Measurements from ENCODE around the gene KLF16. TPM values are rescaled to one million over a fixed set of nuclear protein-coding genes. Genes with fewer than 3 reads are reported as not detected.

Gene KLF16
- total RNA-seq, 2 experiments from 2014 or later: 41.5 to 45.7 TPM

DNA sequence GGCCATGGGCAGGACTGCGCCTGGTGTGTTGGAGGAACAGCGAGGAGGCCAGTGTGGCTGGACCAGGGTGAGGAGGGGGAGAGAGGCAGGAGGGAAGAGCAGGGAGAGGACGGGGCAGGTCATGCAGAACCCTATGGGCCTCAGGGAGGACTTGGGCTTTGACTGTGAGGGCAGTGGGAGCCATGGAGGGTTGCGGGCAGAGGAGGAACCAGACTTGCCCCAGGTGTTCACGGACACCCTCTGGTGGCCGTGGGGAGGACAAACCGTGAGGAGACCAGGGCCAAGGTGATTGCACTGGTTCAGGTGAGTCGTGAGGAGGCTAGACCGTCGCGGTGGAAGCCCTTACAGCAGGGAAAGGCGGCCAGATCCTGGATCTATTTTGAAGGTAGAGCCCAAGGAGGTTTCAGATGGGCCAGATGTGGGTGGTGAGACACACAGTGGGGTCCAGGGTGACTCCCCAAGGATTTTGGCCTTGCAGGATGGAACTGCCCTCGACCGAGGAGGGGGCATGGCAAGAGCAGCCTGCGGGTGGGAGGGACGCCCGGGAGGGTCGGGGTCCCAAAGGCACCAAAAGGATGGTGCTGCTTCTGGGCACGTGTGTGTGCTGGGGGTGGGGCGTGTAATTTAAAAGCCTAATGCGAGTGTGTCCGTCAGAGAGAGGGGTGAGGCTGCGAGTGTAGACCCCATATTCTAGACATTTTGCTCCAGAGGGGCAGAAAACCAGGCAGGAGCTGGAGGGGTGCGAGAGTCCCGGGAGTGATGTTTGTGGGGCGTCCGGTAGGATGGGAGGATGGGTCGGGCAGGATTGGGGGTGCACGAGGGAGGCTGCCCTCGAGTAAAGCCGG lies 12.3 kb downstream of the KLF16 start:
- POLR2A ChIA-PET: no interaction called here
- CTCF ChIA-PET: interaction anchor here (0.6 to 2.7 kb wide), 3 partner anchors 13 to 46 kb away, joined by 3 to 12 read pairs (median 4); no protein-coding TSS in a partner anchor

DNA sequence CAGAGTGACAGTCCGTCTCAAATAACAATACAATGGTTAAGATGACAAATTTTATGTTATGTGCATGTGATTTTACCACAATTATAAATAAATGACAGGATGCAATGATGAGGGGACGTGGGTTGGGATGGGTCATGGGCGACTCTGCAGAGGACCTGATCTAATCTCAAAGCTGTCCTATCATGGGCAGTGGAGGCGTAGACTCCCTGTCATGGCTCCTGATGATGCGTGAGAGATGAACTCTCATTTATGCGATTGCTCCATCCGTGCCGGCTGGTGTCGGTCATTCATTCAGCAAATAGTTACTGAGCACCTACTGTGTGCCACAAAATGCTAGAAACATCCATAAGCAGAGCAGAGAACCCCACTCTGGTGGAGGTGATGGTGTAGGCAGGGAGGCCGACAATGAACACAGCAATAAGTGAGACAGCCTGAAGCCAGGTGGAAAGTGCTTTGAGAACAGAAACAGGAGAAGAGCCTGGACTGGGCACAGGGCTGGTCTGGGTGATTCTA lies 13.4 kb downstream of the KLF16 start:
- ChIA-PET POLR2A (no interaction called here), CTCF (interaction anchor here (1.2 to 1.7 kb wide), 2 partner anchors 11 to 34 kb away, joined by 3 to 9 read pairs; no protein-coding TSS in a partner anchor)

DNA sequence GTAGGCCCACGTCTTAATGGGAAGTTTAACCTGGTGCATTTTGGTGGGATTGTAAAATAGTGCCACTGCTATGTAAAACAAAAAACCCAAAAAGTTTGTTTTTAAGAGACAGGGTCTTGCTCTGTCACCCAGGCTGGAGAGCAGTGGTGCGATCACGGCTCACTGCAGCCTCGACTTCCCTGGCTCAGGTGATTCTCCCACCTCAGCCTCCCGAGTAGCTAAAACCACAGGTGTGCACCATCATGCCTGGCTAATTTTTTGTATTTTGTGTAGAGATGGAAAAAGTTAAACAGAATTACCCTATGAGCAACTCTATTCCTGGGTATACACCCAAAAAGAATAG lies 14.3 kb downstream of the KLF16 start:
- ChIA-PET POLR2A (no interaction called here), CTCF (interaction anchor here (0.6 to 1.7 kb wide), 5 partner anchors 8 to 35 kb away, joined by 3 to 9 read pairs (median 4); no protein-coding TSS in a partner anchor)

DNA sequence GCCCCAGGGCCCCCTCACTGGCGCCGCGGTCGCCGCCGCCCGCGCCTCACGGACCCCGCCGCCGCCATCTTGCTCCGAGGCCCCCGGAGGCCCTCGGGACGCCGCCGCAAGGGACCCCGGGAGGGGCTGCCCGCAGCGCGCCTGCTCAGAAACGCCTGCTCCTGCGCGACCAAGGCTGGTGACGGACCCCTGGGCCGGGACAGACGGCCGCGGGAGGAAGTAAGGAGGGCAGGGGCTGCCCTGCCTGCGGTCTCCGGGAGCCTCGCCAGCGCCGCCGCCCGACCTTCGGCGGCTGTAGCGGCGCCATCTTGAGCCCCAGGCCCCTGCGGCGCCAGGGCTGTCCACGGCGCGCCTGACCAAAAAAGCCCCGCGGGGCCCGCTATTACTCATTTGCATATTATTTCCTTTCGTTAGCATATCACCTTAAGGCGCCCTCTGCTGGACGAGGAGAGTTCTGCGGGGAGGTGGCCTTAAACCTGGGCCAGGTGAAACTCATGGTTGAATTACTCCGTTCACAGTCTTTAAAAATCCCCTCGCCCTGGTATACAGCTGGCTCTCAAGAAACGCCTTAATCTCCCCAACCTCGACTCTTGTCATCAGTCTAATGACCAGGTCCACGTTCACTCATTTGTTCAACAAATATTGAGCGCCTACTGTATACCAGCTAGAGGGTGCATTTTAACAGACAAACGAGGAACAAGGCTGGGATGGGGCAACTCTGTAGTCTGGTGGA lies 14.8 kb downstream of the KLF16 start, which contains the start of gene REXO1:
Gene REXO1 (minus strand): TSS at position 85 of the 733 bp plus-strand sequence. CDS start 125 bp downstream, outside the sequence.
- POLR2A ChIA-PET: no interaction called here
- CTCF ChIA-PET: interaction anchor here (0.6 to 1.7 kb wide), 4 partner anchors 9 to 34 kb away, joined by 3 to 9 read pairs (median 6); no protein-coding TSS in a partner anchor

DNA sequence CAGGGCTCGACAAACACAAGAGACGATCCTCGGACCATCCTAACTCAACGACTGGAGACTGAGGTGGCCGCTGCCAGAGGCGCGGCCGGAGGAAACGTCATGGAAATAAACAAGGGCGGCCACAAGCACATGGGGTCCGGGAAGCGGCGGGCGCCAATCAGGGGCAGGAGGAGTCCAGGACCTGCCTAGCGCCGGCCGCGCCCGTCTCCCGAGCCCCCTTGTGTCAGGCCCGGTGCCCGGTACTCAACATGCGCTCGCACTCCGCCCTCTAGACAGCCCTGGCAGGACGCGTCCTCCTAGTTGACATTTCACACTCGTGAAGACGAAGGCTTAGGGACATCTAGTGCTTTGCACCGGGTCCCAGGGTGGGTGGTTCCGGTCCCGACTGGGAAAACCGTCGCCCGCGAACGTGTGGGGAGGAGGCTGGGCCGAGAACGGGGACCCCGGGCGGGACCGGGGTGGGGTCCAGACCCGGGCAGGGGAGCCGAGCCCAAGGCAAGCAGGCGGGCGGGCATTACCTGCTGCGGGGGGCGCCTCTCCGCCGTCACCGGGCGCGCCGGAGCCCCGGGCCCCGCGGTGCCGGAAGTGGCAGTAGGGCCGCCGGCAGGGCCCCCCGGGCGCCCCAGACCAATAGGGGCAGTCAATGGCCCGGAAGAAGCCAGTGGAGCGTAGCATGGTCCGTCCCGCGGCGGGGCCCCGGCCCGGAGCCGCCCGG lies 15.5 kb downstream of the KLF16 start:
- CTCF ChIA-PET: interaction anchor here (1.5 to 1.9 kb wide), 2 partner anchors 10 to 22 kb away, joined by 6 to 21 read pairs; no protein-coding TSS in a partner anchor
- POLR2A ChIA-PET: interaction anchor here (0.6 kb wide), 1 partner anchor 369 kb away, joined by 4 read pairs; the partner anchor contains the start of gene C19orf25

DNA sequence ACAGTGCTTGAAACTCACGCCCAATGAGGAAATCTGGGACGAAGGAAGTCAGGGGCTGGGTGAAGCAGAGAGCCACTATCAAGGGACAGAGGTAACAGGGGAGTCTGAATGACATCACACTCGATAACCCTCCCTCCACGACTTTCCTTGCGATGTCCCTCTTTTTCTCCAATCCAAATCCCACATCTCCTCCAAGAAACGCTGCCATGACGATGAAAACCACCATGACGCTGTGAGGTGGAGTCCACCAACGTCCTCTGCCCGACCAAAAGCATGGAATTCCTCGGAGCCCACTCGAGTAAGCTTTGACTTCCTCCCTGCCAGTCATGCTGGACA lies 16.1 kb downstream of the KLF16 start:
- CTCF ChIA-PET: interaction anchor here (1.5 to 1.9 kb wide), 2 partner anchors 10 to 21 kb away, joined by 6 to 21 read pairs; no protein-coding TSS in a partner anchor

DNA sequence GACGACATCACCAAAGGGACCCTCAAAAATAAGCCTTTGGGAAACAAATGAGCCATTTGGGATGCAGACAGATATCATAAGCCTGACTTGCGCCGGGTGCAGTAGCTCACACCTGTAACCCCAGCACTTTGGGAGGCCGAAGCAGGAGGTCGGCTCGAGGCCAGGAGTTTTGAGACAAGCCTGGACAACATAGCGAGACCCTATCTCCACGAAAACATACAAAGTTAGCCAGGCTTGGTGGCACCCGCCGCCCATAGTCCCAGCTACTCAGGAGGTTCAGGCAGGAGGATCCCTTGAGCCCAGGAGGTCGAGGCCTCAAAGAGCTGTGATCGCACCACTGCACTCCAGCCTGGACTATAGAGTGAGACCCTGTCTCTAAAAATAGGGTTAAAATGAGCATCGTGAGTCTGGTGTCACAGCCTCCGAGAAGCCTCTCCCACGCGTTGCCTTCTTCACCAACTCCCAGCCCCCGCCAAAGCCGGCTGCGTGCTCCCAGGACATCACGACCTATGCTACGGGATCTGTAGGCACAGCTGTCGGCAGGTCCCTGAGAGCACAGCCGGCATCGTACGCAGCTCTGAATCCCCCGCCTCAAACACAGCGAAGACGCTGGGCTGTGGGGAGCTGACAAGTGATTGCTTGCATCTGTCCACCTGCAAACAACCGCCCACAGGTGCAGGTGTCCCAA lies 16.7 kb downstream of the KLF16 start:
- ChIA-PET POLR2A (interaction anchor here (0.6 kb wide), 1 partner anchor 368 kb away, joined by 4 read pairs; the partner anchor contains the start of gene C19orf25), CTCF (interaction anchor here (1.5 to 1.9 kb wide), 2 partner anchors 9 to 21 kb away, joined by 6 to 21 read pairs; no protein-coding TSS in a partner anchor)

More for the DNA sequence above, 16.1 kb downstream of the KLF16 start:
- POLR2A ChIA-PET: interaction anchor here (0.6 kb wide), 1 partner anchor 368 kb away, joined by 4 read pairs; the partner anchor contains the start of gene C19orf25

DNA sequence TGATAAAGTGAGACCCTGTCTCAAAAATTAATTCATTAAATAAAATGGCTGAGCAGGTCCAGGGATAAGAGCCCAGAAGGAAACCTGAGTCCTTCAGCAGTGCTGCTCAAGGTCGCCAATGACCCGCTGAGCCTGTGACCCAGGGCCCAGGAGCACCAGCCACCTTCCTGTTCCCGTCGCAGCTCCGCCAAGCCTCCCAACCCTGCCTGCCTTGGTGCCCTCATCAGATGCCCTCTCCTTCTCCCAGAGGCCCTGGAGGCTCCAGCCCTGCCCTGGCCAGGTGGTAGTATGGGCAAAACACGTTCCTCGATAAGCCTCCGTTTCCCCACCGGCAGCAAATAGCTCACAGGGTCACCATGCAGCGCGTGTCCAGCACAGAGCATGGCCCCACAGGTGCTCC lies 17.7 kb downstream of the KLF16 start:
- CTCF ChIA-PET: interaction anchor here (0.6 to 1.9 kb wide), 2 partner anchors 8 to 393 kb away, joined by 4 to 21 read pairs; no protein-coding TSS in a partner anchor
- POLR2A ChIA-PET: interaction anchor here (1.0 kb wide), 1 partner anchor 12 kb away, joined by 4 read pairs; no protein-coding TSS in a partner anchor

DNA sequence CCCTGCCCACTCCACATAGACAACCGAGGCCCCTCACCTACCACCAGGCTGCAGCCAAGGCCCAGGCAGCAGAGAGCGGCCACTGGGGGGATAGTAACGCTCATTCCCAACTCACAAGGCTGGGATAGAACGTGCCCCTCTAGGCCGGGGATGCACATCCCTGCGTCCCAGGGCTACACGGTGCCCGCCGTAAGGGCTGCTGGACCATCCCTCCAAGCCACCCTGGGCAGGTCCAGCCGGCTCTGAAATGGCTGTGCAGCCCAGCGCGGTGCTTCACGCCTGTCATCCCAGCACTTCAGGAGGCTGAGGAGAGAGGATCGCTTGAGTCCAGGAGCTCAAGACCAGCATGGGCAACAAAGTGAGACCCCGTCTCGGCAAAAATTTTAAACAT lies 18.3 kb downstream of the KLF16 start:
- CTCF ChIA-PET: no interaction called here

DNA sequence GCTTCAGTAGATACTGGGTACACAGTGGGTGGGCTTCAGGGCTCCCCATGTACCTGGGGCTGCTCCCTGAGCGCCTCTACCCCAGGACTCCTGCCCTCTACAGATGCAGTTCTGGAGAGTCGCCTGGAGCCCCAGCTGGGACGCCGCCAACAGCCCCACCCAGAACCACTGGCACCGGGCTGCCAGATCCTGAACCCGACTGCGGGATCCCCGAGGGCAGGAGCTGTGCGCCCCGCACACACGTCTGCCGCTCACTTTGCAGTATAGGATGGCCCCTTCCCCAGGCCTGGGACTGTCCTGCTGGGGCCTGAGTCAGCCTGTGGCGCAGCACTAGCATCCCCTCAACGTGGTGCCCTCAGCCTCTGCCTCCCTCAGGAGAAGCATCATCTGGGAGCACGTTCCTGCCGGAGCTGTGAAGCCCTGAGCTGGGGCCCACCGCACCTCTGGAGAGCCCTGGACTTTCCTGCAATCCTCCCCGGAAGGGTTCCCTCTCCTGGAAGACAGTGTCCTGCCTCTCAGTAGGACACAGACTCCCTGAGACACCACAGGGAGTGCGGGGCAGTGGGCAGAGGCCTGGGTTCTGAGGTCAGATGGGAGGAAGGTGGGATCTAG lies 18.8 kb downstream of the KLF16 start:
- POLR2A ChIA-PET: interaction anchor here (0.9 kb wide), 1 partner anchor 30 kb away, joined by 3 read pairs; no protein-coding TSS in a partner anchor
- CTCF ChIA-PET: no interaction called here

More for the DNA sequence above, 18.3 kb downstream of the KLF16 start:
- POLR2A ChIA-PET: interaction anchor here (0.9 to 1.0 kb wide), 2 partner anchors 12 to 30 kb away, joined by 3 to 4 read pairs; no protein-coding TSS in a partner anchor

DNA sequence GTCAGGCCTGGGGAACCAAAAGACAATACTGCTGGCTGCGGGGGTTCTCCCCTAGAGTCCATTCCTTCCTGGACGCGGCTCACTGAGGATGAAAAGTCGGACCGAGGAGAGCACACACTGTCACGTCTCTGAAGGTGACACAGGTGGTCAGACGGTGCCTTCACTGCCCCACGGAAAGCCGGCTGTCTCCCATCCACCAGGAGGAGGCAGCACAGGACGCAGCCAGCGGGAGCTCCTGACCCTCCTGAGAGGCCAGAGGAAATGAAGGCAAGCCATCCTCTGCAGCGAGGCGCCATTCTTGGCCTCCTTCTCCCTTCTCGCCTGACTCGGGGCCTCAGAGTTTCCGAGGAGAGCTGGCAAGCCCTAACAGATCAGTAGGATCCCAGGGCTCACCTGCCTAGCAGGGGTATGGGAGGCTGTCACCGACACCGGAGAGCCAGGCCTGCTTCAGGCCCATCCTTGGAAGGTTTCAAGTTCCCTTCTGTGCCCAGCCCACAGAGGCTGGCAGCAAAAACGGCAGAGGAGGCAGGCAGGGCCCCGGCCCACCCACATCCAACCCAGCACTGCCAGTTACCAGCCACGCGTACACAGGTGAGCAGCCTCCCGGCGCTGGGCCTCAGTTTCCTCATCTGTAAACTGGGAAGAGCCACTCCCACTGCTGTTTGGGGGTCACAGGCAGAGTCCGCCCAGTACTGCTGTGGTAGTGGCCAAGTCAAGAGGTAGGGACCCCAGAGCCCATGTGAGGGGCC lies 19.6 kb downstream of the KLF16 start:
- ChIA-PET POLR2A (no interaction called here), CTCF (no interaction called here)

DNA sequence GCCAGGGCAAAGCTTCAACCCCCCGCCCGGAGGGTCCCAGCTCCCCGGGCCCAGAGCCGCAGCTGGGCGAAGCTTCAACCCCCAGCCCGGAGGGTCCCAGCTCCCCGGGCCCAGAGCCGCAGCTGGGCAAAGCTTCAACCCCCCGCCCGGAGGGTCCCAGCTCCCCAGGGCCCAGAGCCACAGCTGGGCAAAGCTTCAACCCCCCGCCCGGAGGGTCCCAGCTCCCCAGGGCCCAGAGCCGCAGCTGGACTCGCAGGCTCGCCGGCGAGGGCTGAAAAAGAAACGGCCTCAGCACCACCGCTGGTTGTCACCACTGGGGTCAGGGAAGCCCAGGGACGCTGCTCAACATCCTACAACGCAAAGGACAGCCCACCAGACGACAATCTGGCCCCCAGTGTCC lies 20.3 kb downstream of the KLF16 start:
- CTCF ChIA-PET: no interaction called here
- POLR2A ChIA-PET: no interaction called here

DNA sequence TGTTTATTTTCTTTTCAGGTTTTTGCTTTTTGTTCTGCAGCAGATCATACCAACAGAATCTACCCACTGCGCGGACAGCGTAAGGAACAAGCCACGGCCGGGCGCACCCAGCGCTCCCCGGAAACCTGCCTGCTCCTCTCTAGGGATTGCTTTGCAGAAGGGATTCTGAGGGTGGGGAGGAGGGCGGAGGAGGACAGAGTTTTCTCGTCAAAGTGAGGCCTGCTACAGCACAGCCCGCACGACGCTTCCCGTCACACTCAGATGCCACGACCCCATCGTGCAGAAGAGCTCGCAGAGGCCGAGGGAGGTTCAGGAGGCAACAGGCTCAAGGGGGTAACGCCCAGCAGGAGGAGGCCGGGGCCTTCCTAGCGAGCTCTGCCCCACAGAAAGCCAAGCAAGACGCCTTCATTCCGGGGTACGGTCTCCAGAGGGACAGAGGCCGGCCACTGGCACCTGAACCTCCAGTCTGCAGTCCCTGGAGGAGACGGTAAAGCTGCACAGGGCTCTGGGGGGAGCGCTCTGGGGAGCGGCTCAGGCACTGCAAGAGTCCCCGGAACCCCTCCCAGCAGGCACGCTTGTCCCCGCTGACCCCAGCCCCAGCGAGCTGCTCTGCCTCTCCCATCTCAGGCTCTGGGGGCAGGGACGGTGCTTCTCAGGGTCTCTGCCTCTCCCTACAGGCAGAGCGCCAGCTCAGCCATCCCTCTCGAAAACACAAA lies 22.0 kb downstream of the KLF16 start:
- ChIA-PET CTCF (interaction anchor here (0.8 to 0.9 kb wide), 2 partner anchors 15 kb away, joined by 3 to 6 read pairs; no protein-coding TSS in a partner anchor), POLR2A (no interaction called here)

DNA sequence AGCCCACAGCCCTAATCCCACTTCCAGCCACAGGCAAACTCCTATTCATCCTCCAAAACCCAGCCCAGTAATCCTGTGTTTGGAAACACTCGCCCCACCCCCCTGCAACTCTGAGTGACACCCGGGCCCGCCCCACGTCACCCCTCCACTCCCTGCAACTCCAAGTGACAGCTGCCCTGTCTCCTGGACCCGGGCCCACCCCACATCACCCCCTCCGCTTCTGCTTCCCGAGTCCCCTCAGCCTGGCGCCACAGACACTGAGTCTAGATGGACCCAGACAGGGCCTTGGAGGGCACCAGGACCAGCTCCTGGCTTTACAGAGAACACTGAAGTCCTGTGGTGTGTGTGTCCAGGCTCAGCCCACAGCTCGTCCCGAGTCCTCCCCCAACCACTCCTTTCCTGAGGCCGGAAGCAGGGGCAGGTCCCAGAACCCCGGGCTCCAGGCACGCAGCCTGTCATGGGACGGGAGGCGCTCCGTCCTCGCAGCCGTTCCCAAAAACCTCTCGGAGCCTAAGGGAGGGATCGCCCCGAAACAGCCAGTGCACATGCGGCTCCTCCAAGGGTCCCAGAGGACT lies 22.8 kb downstream of the KLF16 start:
- ChIA-PET POLR2A (no interaction called here), CTCF (interaction anchor here (0.9 kb wide), 1 partner anchor 15 kb away, joined by 6 read pairs; no protein-coding TSS in a partner anchor)

DNA sequence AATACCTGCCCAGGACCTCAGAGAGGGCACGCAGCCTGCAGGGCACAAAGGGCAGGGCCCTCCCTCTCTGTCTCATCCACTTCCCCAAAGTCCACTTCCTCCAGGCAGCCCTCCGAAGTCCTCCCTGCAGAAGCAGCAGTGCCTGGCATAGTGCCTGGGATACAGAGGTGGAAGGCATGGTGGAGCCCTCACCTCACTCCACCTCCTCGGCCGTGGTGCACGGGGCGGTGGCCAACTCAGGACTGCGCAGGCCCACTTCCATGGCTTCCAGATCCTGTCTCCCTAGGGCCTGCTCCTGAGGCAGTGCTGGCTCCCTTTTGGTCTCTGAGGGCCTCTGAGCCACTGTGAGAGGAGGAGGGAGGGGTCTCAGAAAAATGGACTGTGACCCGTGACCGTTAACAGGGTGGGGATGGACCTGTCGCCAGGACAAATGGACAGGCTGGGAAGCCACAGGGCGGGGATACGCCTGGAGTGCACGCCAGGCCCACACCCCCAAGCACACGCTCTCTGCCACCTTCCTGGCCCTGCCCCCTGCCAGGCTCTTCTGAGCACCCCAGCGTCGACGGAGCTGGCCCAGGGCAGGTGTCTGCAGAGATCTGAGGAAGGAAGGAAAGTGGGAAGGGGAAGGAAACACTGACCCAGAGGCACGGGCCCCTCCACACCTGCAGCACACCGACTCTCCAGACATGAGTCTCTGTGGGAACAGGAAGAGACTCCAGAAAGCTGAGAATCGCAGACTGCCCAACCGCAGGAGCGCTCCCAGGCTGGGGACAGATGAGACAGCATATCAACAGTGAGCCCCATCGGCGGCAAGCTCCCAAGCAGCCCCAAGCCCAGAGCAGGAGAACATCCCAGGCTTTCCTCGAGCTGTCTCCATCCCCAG lies 23.5 kb downstream of the KLF16 start:
- CTCF ChIA-PET: interaction anchor here (0.9 to 3.1 kb wide), 6 partner anchors 9 to 294 kb away, joined by 3 to 23 read pairs (median 8); no protein-coding TSS in a partner anchor
- POLR2A ChIA-PET: no interaction called here

Data from activated CD8-positive, alpha-beta memory T cell treated with anti-CD3 and anti-CD28 coated beads for 36 hours (primary cell).